Measurements from ENCODE around the gene ADCYAP1.

The ADCYAP1 gene

DNA sequence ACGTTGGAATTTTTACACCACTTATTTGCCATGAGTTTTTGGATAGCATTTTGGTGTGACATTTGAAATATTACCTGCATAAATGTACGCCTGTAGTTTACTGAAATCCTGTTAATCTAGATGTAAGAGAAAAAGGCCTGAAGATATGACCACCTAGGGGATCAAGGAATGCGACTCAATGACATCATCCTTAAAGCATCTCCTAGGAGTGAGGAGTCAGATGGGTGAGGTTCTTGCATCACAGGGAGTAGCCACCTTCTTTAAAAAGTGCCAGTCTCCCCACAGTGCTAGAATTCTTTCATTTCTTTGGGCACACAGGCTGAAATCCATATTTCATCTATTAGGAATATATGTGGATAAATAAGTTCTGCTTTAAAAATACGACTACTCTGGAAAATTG lies 34.5 kb downstream of the ADCYAP1 start:
- H3K27ac ChIP-seq (ENCODE audit: low read length): no peak overlapping the region
- DNase-seq (ENCODE audit: low read depth, low spot score): no peak
- no peaks in the 10 kb centered on the region for H3K9me3 ChIP-seq (ENCODE audit: control insufficient read depth, insufficient read depth, low read length)
- H3K36me3 ChIP-seq (ENCODE audit: control insufficient read depth, insufficient read depth, low read length): no peaks in the 10 kb centered on the region
- H3K27me3 ChIP-seq (ENCODE audit: control insufficient read depth, insufficient read depth, low read length): no peaks in the 10 kb centered on the region
- H3K4me3 ChIP-seq (ENCODE audit: low read length): no peak overlapping the region
- 0 out of 2 replicates have a peak, but pooled peaks cover 1% of the 10 kb centered on the region for H3K4me1 ChIP-seq (ENCODE audit: control insufficient read depth, insufficient read depth, low read length)
- no CpG with 5 or more reads among the region's 4 CpGs for WGBS (ENCODE audit: insufficient coverage, insufficient read length)

DNA sequence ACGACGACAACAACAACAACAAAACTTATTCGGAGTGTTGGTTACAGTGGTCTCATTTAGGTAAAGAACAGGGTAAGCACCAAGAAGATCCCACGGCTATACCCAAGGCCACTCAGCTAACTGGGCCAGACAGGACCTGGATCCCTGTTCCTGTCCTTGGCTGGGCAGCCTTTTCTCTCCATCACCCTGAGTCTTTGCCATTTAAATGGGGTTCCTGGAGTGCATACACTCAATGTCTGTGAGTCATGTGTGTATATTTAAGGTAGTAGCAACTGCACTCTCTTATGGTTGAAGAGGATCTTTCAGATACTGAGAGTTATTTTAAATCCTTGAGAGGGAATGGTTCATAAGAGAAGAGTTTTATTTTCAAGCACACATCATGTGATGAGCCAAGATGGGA lies 35.3 kb downstream of the ADCYAP1 start:
- Histone ChIP-seq H3K36me3 (ENCODE audit: control insufficient read depth, insufficient read depth, low read length) (no peaks in the 10 kb centered on the region), H3K9me3 (ENCODE audit: control insufficient read depth, insufficient read depth, low read length) (no peaks in the 10 kb centered on the region), H3K4me3 (ENCODE audit: low read length) (no peak overlapping the region), H3K4me1 (ENCODE audit: control insufficient read depth, insufficient read depth, low read length) (0 out of 2 replicates have a peak, but pooled peaks cover 1% of the 10 kb centered on the region), H3K27ac (ENCODE audit: low read length) (no peak overlapping the region), H3K27me3 (ENCODE audit: control insufficient read depth, insufficient read depth, low read length) (no peaks in the 10 kb centered on the region)
- WGBS (ENCODE audit: insufficient coverage, insufficient read length): no CpG with 5 or more reads among the region's 4 CpGs
- DNase-seq (ENCODE audit: low read depth, low spot score): no peak

DNA sequence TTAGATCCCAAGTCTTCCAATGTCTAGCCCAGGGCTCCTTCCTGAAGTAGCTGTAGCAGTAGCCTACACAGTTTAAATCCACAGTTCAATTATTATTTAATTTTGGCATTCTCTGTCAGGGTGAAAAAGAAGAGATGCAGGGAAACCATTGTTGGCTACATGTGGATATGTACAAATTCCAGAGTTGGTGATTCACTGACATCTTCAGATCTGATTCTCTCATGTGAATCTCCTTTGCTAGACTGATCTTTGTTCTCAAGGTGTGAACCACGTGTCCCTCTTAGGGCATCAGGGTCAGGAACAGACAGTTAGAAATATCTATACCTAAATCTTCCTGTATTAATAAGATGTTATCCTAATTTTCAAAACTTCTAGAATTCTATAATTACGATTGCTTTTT lies 36.7 kb downstream of the ADCYAP1 start:
- Histone ChIP-seq H3K9me3 (ENCODE audit: control insufficient read depth, insufficient read depth, low read length) (no peaks in the 10 kb centered on the region), H3K36me3 (ENCODE audit: control insufficient read depth, insufficient read depth, low read length) (no peaks in the 10 kb centered on the region), H3K4me3 (ENCODE audit: low read length) (no peak overlapping the region), H3K27me3 (ENCODE audit: control insufficient read depth, insufficient read depth, low read length) (no peaks in the 10 kb centered on the region), H3K4me1 (ENCODE audit: control insufficient read depth, insufficient read depth, low read length) (0 out of 2 replicates have a peak, but pooled peaks cover 1% of the 10 kb centered on the region), H3K27ac (ENCODE audit: low read length) (no peak overlapping the region)
- no peak for DNase-seq (ENCODE audit: low read depth, low spot score)
- no CpG with 5 or more reads among the region's 2 CpGs for WGBS (ENCODE audit: insufficient coverage, insufficient read length)

DNA sequence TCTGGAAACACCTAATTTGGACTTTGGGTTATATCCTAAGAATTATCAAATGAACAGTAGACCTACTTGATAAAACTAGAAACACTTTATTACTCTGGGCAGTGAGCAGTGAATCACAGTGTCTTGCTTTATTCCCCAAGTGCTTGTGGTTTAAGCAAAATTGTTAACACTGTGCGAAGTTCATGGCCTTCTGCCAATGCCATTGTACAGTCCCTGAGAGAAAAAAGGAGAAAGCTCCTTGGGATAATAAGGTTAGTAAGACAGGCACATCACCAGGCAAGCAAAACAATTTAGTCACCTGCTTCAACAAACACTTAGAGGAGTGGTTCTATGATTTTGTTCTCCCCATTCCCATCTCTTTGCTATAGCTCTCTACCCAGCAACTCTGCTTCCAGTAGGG lies 39.8 kb downstream of the ADCYAP1 start:
- no peak for DNase-seq (ENCODE audit: low read depth, low spot score)
- no peak overlapping the region for H3K4me3 ChIP-seq (ENCODE audit: low read length)
- no CpG with 5 or more reads among the region's 1 CpG for WGBS (ENCODE audit: insufficient coverage, insufficient read length)
- H3K36me3 ChIP-seq (ENCODE audit: control insufficient read depth, insufficient read depth, low read length): no peaks in the 10 kb centered on the region
- no peak overlapping the region for H3K27ac ChIP-seq (ENCODE audit: low read length)
- H3K27me3 ChIP-seq (ENCODE audit: control insufficient read depth, insufficient read depth, low read length): no peaks in the 10 kb centered on the region
- 0 out of 2 replicates have a peak, but pooled peaks cover 1% of the 10 kb centered on the region for H3K4me1 ChIP-seq (ENCODE audit: control insufficient read depth, insufficient read depth, low read length)
- H3K9me3 ChIP-seq (ENCODE audit: control insufficient read depth, insufficient read depth, low read length): no peaks in the 10 kb centered on the region

- H3K27ac ChIP-seq (ENCODE audit: low read length): no peak overlapping the region
- no peaks in the 10 kb centered on the region for H3K36me3 ChIP-seq (ENCODE audit: control insufficient read depth, insufficient read depth, low read length)
- no peaks in the 10 kb centered on the region for H3K27me3 ChIP-seq (ENCODE audit: control insufficient read depth, insufficient read depth, low read length)
- no peak for DNase-seq (ENCODE audit: low read depth, low spot score)
- no peaks in the 10 kb centered on the region for H3K9me3 ChIP-seq (ENCODE audit: control insufficient read depth, insufficient read depth, low read length)
- peaks cover 3% of the 10 kb centered on the region; the same call in 1 of the 2 replicates for H3K4me1 ChIP-seq (ENCODE audit: control insufficient read depth, insufficient read depth, low read length)
- no CpG with 5 or more reads among the region's 9 CpGs for WGBS (ENCODE audit: insufficient coverage, insufficient read length)
- no peak overlapping the region for H3K4me3 ChIP-seq (ENCODE audit: low read length)
Measured at GRCh38 chr18:949724-950631, 45.3 kb downstream of the ADCYAP1 start.

DNA sequence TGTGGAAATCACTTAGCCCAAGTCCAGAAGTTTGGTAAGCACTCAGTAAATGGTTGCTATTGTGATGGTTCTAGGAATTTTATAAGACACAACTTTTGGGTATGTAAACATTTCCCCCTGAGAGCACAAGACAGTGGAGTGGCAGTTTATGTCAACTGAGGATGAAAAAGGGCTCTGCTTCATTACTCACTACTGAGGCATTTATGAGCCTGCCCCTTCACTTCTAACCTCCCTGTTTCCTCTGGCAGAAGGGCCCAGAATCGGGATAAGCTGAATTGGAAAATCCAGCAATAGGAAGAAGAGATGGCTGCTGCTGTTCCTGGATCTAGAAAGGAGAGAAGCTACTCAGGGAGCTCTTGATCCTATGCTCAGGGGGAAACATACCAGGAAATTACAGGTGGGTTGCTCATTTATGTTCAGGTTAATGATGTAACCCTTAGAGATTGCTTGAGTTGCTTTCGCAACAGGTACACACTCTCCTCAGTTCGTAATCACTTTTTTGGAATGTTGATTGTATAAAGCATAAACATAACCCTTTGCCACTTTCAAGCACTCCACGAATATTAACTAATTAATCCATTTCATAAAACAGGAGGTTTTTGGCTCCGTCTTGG lies 46.3 kb downstream of the ADCYAP1 start:
- Histone ChIP-seq H3K27me3 (ENCODE audit: control insufficient read depth, insufficient read depth, low read length) (no peaks in the 10 kb centered on the region), H3K4me1 (ENCODE audit: control insufficient read depth, insufficient read depth, low read length) (peaks cover 3% of the 10 kb centered on the region; the same call in 1 of the 2 replicates), H3K9me3 (ENCODE audit: control insufficient read depth, insufficient read depth, low read length) (no peaks in the 10 kb centered on the region), H3K36me3 (ENCODE audit: control insufficient read depth, insufficient read depth, low read length) (no peaks in the 10 kb centered on the region), H3K27ac (ENCODE audit: low read length) (no peak overlapping the region), H3K4me3 (ENCODE audit: low read length) (no peak overlapping the region)
- no CpG with 5 or more reads among the region's 5 CpGs for WGBS (ENCODE audit: insufficient coverage, insufficient read length)
- no peak for DNase-seq (ENCODE audit: low read depth, low spot score)

DNA sequence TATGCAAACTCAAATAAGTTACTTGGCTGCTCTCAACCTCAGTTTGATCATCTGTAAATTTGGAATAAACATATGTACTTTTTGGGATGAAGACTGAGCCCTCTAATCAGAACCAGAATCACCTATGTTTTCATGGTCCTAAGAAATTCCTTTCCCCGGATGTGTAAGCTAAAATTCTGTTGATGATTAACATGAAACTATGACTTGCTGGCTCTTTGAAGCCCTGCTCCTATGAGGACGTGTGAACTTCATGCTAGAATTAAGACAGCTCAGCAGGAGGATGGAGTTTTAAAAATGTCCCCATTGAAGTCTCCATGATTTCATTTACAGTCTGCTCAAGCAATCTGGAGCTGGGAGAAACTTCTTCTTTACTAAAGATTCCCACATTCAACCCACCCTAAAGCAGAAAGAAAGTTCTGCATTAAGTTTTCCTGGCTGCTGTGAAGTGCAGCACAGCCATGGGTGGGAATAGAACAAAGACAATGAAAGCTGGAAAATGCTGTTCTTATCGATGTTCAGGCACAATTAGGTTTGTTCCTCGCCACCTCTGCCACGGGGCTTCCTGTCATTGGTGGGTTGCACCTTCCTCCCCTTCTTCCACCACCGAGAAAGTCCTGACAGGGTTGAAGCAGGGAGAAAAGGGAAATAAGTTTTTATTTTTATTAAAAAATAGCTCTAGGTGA lies 50.9 kb downstream of the ADCYAP1 start:
- DNase-seq (ENCODE audit: low read depth, low spot score): no peak
- H3K4me3 ChIP-seq (ENCODE audit: low read length): no peak overlapping the region

GRCh38 chr18:957829-958228 lies 53.2 kb downstream of the ADCYAP1 start:
- DNase-seq (ENCODE audit: low read depth, low spot score): no peak
- no peaks in the 10 kb centered on the region for H3K9me3 ChIP-seq (ENCODE audit: control insufficient read depth, insufficient read depth, low read length)
- no peak overlapping the region for H3K27ac ChIP-seq (ENCODE audit: low read length)
- H3K4me3 ChIP-seq (ENCODE audit: low read length): no peak overlapping the region
- no CpG with 5 or more reads among the region's 5 CpGs for WGBS (ENCODE audit: insufficient coverage, insufficient read length)
- H3K4me1 ChIP-seq (ENCODE audit: control insufficient read depth, insufficient read depth, low read length): peaks cover 3% of the 10 kb centered on the region; the same call in 1 of the 2 replicates
- H3K27me3 ChIP-seq (ENCODE audit: control insufficient read depth, insufficient read depth, low read length): no peaks in the 10 kb centered on the region
- no peaks in the 10 kb centered on the region for H3K36me3 ChIP-seq (ENCODE audit: control insufficient read depth, insufficient read depth, low read length)

More for the DNA sequence above, 50.9 kb downstream of the ADCYAP1 start:
- no peaks in the 10 kb centered on the region for H3K27me3 ChIP-seq (ENCODE audit: control insufficient read depth, insufficient read depth, low read length)
- no peaks in the 10 kb centered on the region for H3K36me3 ChIP-seq (ENCODE audit: control insufficient read depth, insufficient read depth, low read length)
- H3K27ac ChIP-seq (ENCODE audit: low read length): no peak overlapping the region
- no peaks in the 10 kb centered on the region for H3K9me3 ChIP-seq (ENCODE audit: control insufficient read depth, insufficient read depth, low read length)
- H3K4me1 ChIP-seq (ENCODE audit: control insufficient read depth, insufficient read depth, low read length): peaks cover 3% of the 10 kb centered on the region; the same call in 1 of the 2 replicates
- WGBS (ENCODE audit: insufficient coverage, insufficient read length): no CpG with 5 or more reads among the region's 6 CpGs

GRCh38 chr18:959854-960253 lies 55.2 kb downstream of the ADCYAP1 start:
- no CpG with 5 or more reads among the region's 5 CpGs for WGBS (ENCODE audit: insufficient coverage, insufficient read length)
- no peaks in the 10 kb centered on the region for H3K27me3 ChIP-seq (ENCODE audit: control insufficient read depth, insufficient read depth, low read length)

More at GRCh38 chr18:959854-960253, 55.2 kb downstream of the ADCYAP1 start:
- DNase-seq (ENCODE audit: low read depth, low spot score): no peak
- Histone ChIP-seq H3K4me1 (ENCODE audit: control insufficient read depth, insufficient read depth, low read length) (peaks cover 2% of the 10 kb centered on the region; the same call in 1 of the 2 replicates), H3K36me3 (ENCODE audit: control insufficient read depth, insufficient read depth, low read length) (no peaks in the 10 kb centered on the region), H3K4me3 (ENCODE audit: low read length) (no peak overlapping the region), H3K27ac (ENCODE audit: low read length) (no peak overlapping the region), H3K9me3 (ENCODE audit: control insufficient read depth, insufficient read depth, low read length) (no peaks in the 10 kb centered on the region)

All from iPS DF 6.9 (cell line).